Measurements from ENCODE around the gene NTSR1. TPM values are rescaled to one million over a fixed set of nuclear protein-coding genes. Genes with fewer than 3 reads are reported as not detected.

The NTSR1 gene
- total and polyA plus RNA-seq, 2 experiments from 2014 or later = 0.15 to 1.4 TPM

DNA sequence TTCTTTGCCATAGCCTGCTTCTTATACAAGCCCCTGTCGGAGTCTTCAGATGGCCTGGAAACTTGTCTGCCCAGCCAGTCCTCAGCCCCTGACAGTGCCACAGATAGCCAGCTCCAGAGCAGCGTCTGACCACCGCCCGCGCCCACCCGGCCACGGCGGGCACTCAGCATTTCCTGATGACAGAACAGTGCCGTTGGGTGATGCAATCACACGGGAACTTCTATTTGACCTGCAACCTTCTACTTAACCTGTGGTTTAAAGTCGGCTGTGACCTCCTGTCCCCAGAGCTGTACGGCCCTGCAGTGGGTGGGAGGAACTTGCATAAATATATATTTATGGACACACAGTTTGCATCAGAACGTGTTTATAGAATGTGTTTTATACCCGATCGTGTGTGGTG lies 36.9 kb upstream of the NTSR1 start:
- H3K27me3 ChIP-seq (ENCODE audit: insufficient read depth) = no peaks in the 10 kb centered on the region
- H3K27ac ChIP-seq (ENCODE audit: low read depth) = no peak overlapping the region
- H4K20me1 ChIP-seq (replicated peaks; ENCODE audit: insufficient read depth) = no peaks in the 10 kb centered on the region; the same call in 1 of the 2 replicates
- no peak overlapping the region for H3K4me2 ChIP-seq
- H3K79me2 ChIP-seq (replicated peaks; ENCODE audit: insufficient read depth) = no peaks in the 10 kb centered on the region
- H3K4me1 ChIP-seq (ENCODE audit: insufficient read depth) = no peaks in the 10 kb centered on the region
- H3K4me3 ChIP-seq = no peak overlapping the region
- Mint-ChIP-seq H3K36me3 (ENCODE audit: low read depth) (peaks cover 7% of the 10 kb centered on the region; the same call in 2 of the 3 replicates), H3K27me3 (ENCODE audit: insufficient read depth, low read depth, poor library complexity) (peaks cover 7% of the 10 kb centered on the region), H3K27ac (no peak overlapping the region), H3K9me3 (peaks cover 2% of the 10 kb centered on the region; the same call in 1 of the 3 replicates), H3K4me1 (0 out of 3 replicates have a peak, but pooled peaks cover 4% of the 10 kb centered on the region), H3K4me3 (no peak overlapping the region)
- ATAC-seq = no peak
- no peak for DNase-seq (ENCODE audit: low spot score)
- H3K9me2 ChIP-seq (ENCODE audit: insufficient read depth) = no peaks in the 10 kb centered on the region
- TF ChIP-seq NANOG (IDR thresholded peaks at IDR 0.05; ENCODE audit: borderline replicate concordance) (no peak), CREB1 (CRISPR knock-in tag; IDR thresholded peaks at IDR 0.05; ENCODE audit: low read depth) (no peak), STAT1 (IDR thresholded peaks at IDR 0.05; ENCODE audit: unreplicated experiment) (no peak), ETS1 (IDR thresholded peaks at IDR 0.05) (no peak), ZNF114 (CRISPR knock-in tag; IDR thresholded peaks at IDR 0.05) (no peak), JUNB (IDR thresholded peaks at IDR 0.05; ENCODE audit: unreplicated experiment) (no peak), EZH2phosphoT487 (IDR thresholded peaks at IDR 0.05; ENCODE audit: unreplicated experiment) (no peak), ZNF331 (CRISPR knock-in tag; IDR thresholded peaks at IDR 0.05; ENCODE audit: low read depth) (no peak), CTCF (conservative IDR thresholded peaks at IDR 0.05; ENCODE audit: low read depth in 2 of 2) (no peak), POLR2AphosphoS5 (IDR thresholded peaks at IDR 0.05; ENCODE audit: low read depth) (no peak), EZH2 (IDR thresholded peaks at IDR 0.05; ENCODE audit: low read depth, unreplicated experiment) (no peak)
- TF ChIP-seq, protein P1, sequence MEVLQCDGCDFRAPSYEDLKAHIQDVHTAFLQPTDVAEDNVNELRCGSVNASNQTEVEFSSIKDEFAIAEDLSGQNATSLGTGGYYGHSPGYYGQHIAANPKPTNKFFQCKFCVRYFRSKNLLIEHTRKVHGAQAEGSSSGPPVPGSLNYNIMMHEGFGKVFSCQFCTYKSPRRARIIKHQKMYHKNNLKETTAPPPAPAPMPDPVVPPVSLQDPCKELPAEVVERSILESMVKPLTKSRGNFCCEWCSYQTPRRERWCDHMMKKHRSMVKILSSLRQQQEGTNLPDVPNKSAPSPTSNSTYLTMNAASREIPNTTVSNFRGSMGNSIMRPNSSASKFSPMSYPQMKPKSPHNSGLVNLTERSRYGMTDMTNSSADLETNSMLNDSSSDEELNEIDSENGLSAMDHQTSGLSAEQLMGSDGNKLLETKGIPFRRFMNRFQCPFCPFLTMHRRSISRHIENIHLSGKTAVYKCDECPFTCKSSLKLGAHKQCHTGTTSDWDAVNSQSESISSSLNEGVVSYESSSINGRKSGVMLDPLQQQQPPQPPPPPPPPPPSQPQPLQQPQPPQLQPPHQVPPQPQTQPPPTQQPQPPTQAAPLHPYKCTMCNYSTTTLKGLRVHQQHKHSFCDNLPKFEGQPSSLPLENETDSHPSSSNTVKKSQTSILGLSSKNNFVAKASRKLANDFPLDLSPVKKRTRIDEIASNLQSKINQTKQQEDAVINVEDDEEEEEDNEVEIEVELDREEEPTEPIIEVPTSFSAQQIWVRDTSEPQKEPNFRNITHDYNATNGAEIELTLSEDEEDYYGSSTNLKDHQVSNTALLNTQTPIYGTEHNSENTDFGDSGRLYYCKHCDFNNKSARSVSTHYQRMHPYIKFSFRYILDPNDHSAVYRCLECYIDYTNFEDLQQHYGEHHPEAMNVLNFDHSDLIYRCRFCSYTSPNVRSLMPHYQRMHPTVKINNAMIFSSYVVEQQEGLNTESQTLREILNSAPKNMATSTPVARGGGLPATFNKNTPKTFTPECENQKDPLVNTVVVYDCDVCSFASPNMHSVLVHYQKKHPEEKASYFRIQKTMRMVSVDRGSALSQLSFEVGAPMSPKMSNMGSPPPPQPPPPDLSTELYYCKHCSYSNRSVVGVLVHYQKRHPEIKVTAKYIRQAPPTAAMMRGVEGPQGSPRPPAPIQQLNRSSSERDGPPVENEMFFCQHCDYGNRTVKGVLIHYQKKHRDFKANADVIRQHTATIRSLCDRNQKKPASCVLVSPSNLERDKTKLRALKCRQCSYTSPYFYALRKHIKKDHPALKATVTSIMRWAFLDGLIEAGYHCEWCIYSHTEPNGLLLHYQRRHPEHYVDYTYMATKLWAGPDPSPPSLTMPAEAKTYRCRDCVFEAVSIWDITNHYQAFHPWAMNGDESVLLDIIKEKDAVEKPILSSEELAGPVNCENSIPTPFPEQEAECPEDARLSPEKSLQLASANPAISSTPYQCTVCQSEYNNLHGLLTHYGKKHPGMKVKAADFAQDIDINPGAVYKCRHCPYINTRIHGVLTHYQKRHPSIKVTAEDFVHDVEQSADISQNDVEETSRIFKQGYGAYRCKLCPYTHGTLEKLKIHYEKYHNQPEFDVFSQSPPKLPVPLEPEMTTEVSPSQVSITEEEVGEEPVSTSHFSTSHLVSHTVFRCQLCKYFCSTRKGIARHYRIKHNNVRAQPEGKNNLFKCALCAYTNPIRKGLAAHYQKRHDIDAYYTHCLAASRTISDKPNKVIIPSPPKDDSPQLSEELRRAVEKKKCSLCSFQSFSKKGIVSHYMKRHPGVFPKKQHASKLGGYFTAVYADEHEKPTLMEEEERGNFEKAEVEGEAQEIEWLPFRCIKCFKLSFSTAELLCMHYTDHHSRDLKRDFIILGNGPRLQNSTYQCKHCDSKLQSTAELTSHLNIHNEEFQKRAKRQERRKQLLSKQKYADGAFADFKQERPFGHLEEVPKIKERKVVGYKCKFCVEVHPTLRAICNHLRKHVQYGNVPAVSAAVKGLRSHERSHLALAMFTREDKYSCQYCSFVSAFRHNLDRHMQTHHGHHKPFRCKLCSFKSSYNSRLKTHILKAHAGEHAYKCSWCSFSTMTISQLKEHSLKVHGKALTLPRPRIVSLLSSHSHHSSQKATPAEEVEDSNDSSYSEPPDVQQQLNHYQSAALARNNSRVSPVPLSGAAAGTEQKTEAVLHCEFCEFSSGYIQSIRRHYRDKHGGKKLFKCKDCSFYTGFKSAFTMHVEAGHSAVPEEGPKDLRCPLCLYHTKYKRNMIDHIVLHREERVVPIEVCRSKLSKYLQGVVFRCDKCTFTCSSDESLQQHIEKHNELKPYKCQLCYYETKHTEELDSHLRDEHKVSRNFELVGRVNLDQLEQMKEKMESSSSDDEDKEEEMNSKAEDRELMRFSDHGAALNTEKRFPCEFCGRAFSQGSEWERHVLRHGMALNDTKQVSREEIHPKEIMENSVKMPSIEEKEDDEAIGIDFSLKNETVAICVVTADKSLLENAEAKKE (CRISPR knock-in tag; IDR thresholded peaks at IDR 0.05) = no peak
- TF ChIP-seq, protein P2, sequence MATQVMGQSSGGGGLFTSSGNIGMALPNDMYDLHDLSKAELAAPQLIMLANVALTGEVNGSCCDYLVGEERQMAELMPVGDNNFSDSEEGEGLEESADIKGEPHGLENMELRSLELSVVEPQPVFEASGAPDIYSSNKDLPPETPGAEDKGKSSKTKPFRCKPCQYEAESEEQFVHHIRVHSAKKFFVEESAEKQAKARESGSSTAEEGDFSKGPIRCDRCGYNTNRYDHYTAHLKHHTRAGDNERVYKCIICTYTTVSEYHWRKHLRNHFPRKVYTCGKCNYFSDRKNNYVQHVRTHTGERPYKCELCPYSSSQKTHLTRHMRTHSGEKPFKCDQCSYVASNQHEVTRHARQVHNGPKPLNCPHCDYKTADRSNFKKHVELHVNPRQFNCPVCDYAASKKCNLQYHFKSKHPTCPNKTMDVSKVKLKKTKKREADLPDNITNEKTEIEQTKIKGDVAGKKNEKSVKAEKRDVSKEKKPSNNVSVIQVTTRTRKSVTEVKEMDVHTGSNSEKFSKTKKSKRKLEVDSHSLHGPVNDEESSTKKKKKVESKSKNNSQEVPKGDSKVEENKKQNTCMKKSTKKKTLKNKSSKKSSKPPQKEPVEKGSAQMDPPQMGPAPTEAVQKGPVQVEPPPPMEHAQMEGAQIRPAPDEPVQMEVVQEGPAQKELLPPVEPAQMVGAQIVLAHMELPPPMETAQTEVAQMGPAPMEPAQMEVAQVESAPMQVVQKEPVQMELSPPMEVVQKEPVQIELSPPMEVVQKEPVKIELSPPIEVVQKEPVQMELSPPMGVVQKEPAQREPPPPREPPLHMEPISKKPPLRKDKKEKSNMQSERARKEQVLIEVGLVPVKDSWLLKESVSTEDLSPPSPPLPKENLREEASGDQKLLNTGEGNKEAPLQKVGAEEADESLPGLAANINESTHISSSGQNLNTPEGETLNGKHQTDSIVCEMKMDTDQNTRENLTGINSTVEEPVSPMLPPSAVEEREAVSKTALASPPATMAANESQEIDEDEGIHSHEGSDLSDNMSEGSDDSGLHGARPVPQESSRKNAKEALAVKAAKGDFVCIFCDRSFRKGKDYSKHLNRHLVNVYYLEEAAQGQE (IDR thresholded peaks at IDR 0.05; ENCODE audit: unreplicated experiment) = no peak
- no peak overlapping the region for H2AFZ ChIP-seq
- no peaks in the 10 kb centered on the region for H3F3A ChIP-seq (replicated peaks; ENCODE audit: low read depth)
- no peaks in the 10 kb centered on the region for H3K36me3 ChIP-seq (ENCODE audit: insufficient read depth)

Data from GM23338 (cell line).